ENCODE results near the gene GABRE.

The GABRE gene

GRCh38 chrX:151974336-151975227 lies at the start of gene GABRE:
TSS of gene GABRE (minus strand) at chrX:151974676. CDS start at chrX:151974625, 51 bp downstream.
- DNase-seq, result no peak

GRCh38 chrX:152020888-152021287 lies 46.4 kb upstream of the GABRE start:
- no peak for DNase-seq

GRCh38 chrX:151999813-152000212 lies 25.3 kb upstream of the GABRE start:
- no peak for DNase-seq

GRCh38 chrX:151997539-151997938 lies 23.1 kb upstream of the GABRE start:
- DNase-seq, result no peak

GRCh38 chrX:151996347-151996746 lies 21.9 kb upstream of the GABRE start:
- DNase-seq, result no peak

- no peak for DNase-seq
These were observed 20.0 kb upstream of the GABRE start for GRCh38 chrX:151994476-151994875.

GRCh38 chrX:151988706-151989299 lies 14.3 kb upstream of the GABRE start:
- no peak for DNase-seq

GRCh38 chrX:151987108-151987507 lies 12.6 kb upstream of the GABRE start:
- DNase-seq, result no peak

- no peak for DNase-seq
These were observed 11.5 kb upstream of the GABRE start for GRCh38 chrX:151985955-151986354.

GRCh38 chrX:151985531-151985930 lies 11.1 kb upstream of the GABRE start:
- DNase-seq, result no peak

GRCh38 chrX:151984902-151985301 lies 10.4 kb upstream of the GABRE start:
- no peak for DNase-seq

- no peak for DNase-seq
These were observed 9.9 kb upstream of the GABRE start for GRCh38 chrX:151984328-151984727.

GRCh38 chrX:151983186-151983585 lies 8.7 kb upstream of the GABRE start:
- DNase-seq, result no peak

- no peak for DNase-seq
These were observed 7.7 kb upstream of the GABRE start for GRCh38 chrX:151982222-151982621.

- DNase-seq, result no peak
These were observed 6.7 kb upstream of the GABRE start for GRCh38 chrX:151981129-151981528.

- DNase-seq, result no peak
These were observed 3.4 kb upstream of the GABRE start for GRCh38 chrX:151977923-151978322.

- DNase-seq, result no peak
These were observed 2.5 kb upstream of the GABRE start for GRCh38 chrX:151977009-151977408.

- no peak for DNase-seq
These were observed 1.3 kb upstream of the GABRE start for GRCh38 chrX:151975736-151976275.

- DNase-seq, result no peak
These were observed 735 bp upstream of the GABRE start for GRCh38 chrX:151975228-151975593.

GRCh38 chrX:151973851-151974335 lies 583 bp downstream of the GABRE start:
- DNase-seq, result no peak

GRCh38 chrX:151973060-151973661 lies 1.3 kb downstream of the GABRE start:
- no peak for DNase-seq

GRCh38 chrX:151970661-151971060 lies 3.8 kb downstream of the GABRE start:
- no peak for DNase-seq

GRCh38 chrX:151970027-151970426 lies 4.4 kb downstream of the GABRE start:
- DNase-seq, result no peak

GRCh38 chrX:151966236-151966635 lies 8.2 kb downstream of the GABRE start:
- DNase-seq, result no peak

Data from NCI-H1092 (cell line).